ENCODE data around the gene ACVR1B.

DNA sequence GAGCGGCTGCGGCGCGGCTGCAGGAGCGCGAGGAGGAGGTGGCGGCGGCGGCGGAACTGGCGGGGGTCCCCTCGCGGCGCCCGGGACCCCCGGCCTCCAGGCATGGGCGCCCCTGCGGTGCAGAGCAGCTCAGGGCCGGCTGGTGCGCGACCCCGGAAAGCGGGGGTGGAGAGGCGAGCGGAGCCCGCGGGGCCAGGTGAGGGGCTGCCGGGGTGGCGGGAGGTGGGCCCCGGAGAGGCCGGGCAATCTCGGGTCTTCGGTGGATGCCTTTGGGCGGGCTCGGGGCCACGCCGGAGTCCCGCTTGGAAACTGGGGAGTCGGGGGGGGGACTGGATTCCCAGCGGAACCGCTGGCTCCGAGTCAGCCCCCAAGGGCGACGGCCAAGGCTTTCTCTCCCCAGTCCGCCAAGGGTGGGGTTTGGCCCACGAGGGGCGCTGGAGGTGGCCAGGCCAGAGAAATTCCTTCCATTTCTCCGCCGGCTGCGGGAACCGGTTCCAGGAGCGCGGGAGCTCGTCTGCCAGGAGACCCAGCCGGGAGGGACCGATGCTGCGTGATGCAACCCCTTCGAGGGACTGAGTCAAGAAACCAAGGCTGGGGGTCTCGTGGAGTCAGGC, 85.9 kb downstream of the ACVR1B start:
- no peak for TF ChIP-seq POLR2A (IDR thresholded peaks at IDR 0.05)
- TF ChIP-seq CTCF (IDR thresholded peaks at IDR 0.05 in 8 of 11, conservative IDR thresholded peaks at IDR 0.05 in 3 of 11): no peak

All from spleen (tissue), 7 donors.